ENCODE results near the gene FAM216A.
A peak's percentile ranks its signal among the peaks of the same experiment; 100 is the strongest.

Gene FAM216A

GRCh38 chr12:110431957-110432587, 36.6 kb upstream of the FAM216A start:
- no peak for TF ChIP-seq CTCF (IDR thresholded peaks at IDR 0.05; ENCODE audit: insufficient read depth, low read depth, low read length, missing control alignments)
- no peak for DNase-seq (ENCODE audit: low read depth)
- peak overlapping the region; percentile 37 for H3K4me3 ChIP-seq (ENCODE audit: low read length)

DNA sequence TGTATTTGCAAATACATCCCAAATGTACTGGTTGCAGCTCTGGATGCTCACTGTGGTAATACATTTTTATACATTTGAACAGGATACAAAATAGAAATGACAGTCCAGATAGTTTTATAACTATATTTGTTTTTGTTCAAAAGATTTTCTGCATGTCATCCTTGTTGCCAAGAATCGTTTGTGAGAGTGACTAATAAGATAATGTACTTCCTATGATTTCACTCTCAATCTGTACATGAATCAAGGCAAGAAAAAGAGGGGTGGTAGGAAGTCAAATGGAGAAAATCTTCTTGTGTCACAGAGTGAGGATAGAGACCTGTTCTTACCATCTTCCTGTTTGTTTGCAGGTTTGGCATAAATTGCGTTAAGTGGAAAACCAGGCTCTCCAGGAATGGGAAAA, 32.4 kb upstream of the FAM216A start:
- DNase-seq (ENCODE audit: low read depth): peak; percentile 16
- no peak for TF ChIP-seq CTCF (IDR thresholded peaks at IDR 0.05; ENCODE audit: insufficient read depth, low read depth, low read length, missing control alignments)
- no peak overlapping the region for H3K4me3 ChIP-seq (ENCODE audit: low read length)

DNA sequence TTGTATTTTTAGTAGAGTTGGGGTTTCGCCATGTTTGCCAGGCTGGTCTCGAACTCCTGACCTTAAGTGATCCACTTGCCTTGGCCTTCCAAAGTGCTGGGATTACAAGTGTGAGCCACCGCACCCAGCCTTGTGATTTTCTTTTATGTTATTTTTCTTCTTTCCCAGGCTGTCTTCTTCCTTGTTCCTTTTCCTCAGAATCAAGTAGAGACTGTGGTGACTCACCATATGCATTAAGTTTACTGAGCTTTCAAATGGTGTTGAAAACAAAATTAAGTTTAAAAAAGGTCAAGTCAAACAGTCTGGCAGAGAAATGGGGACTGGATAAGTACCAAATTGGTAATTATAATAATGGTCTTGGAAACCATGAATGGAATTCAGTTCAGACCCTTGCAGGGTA, 24.2 kb upstream of the FAM216A start:
- no peak for TF ChIP-seq CTCF (IDR thresholded peaks at IDR 0.05; ENCODE audit: insufficient read depth, low read depth, low read length, missing control alignments)
- peak; percentile 33 for DNase-seq (ENCODE audit: low read depth)
- no peak overlapping the region for H3K4me3 ChIP-seq (ENCODE audit: low read length)

- peak; percentile 97 for DNase-seq (ENCODE audit: low read depth)
- H3K4me3 ChIP-seq (ENCODE audit: low read length): peak within 1 kb of the TSS; percentile 91
- TF ChIP-seq CTCF (IDR thresholded peaks at IDR 0.05; ENCODE audit: insufficient read depth, low read depth, low read length, missing control alignments): peak; percentile 83
Measured at GRCh38 chr12:110449799-110450497, 18.7 kb upstream of the FAM216A start, which contains the start of gene ARPC3. TSS of gene ARPC3 (minus strand) at chr12:110450337. CDS start at chr12:110450260, 77 bp downstream.

- DNase-seq (ENCODE audit: low read depth): no peak
- TF ChIP-seq CTCF (IDR thresholded peaks at IDR 0.05; ENCODE audit: insufficient read depth, low read depth, low read length, missing control alignments): no peak
- H3K4me3 ChIP-seq (ENCODE audit: low read length): no peak overlapping the region
Measured at GRCh38 chr12:110451263-110451662, 17.4 kb upstream of the FAM216A start.

DNA sequence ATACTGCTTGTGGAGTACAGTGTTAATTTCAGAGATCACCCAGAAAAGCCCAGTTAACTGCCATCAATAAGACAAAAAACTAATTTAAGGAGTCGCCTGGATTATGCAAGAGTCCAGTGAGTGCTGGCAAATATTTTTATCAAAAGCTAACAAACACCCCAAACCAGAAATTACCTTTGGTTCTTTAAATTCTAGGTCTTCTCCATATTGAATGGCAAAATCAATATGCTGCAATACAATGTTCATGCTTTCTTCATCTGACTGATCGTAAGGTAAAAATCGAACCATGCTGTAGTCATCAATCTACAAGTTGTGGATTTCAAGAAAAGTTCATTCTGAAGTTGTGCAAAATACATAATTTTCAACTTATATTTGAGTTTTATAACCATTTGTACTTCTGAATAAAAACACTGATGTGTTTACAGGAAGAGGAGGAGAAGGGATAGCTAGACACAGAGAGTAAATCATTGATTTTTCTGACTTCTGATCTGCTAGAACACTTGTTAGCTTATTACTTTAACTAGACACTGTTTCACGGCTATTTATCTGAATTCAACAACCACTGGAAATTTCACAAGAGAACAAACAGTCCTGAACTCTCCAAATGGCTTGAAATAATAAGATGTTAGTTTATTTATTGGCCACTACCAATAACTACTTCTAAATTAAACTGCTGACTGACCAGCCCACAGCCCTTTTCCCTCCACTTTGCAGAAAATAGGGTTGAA, 14.9 kb upstream of the FAM216A start:
- TF ChIP-seq CTCF (IDR thresholded peaks at IDR 0.05; ENCODE audit: insufficient read depth, low read depth, low read length, missing control alignments): no peak
- DNase-seq (ENCODE audit: low read depth): no peak
- no peak overlapping the region for H3K4me3 ChIP-seq (ENCODE audit: low read length)
